Duodenal mucosa (tissue), 2 donors: ENCODE data around the gene TM9SF4.

Experiments
- H3K27ac ChIP-seq: one replicate; pipeline ENCODE4 v1.7.0; 2013; ENCODE audit warnings: low read depth, low read length
- H3K27me3 ChIP-seq, 2 donors: one replicate each; pipeline ENCODE4 v1.7.0; 2013; ENCODE audit warnings: low read length in 2 of 2, control low read depth in 1 of 2; ENCODE audit not compliant: insufficient read depth in 2 of 2, control insufficient read depth in 1 of 2
- H3K36me3 ChIP-seq, 2 donors: one replicate each; pipeline ENCODE4 v1.7.0; 2013; ENCODE audit warnings: low read length in 2 of 2, control low read depth in 1 of 2; ENCODE audit not compliant: insufficient read depth in 2 of 2, control insufficient read depth in 1 of 2
- H3K4me1 ChIP-seq, 2 donors: one replicate each; pipeline ENCODE4 v1.7.0; 2013; ENCODE audit warnings: low read length in 2 of 2, control low read depth in 1 of 2; ENCODE audit not compliant: insufficient read depth in 2 of 2, control insufficient read depth in 1 of 2
- H3K4me3 ChIP-seq, 2 donors: one replicate each; pipeline ENCODE4 v1.7.0; 2013; ENCODE audit warnings: low read length in 2 of 2, low read depth in 1 of 2
- H3K9ac ChIP-seq, 2 donors: one replicate each; pipeline ENCODE4 v1.7.0; 2013; ENCODE audit warnings: low read length in 2 of 2, low read depth in 1 of 2
- H3K9me3 ChIP-seq, 2 donors: one replicate each; pipeline ENCODE4 v1.7.0; 2013; ENCODE audit warnings: low read length in 2 of 2, control low read depth in 1 of 2; ENCODE audit not compliant: control insufficient read depth in 1 of 2

Gene TM9SF4

GRCh38 chr20:32213870-32214269 is 104.4 kb downstream of the TM9SF4 start:
- H3K9me3 ChIP-seq, result no peaks in the 10 kb centered on the region
- H3K27ac ChIP-seq, result no peak overlapping the region
- no peak overlapping the region for H3K4me3 ChIP-seq
- no peak overlapping the region for H3K9ac ChIP-seq
- H3K4me1 ChIP-seq, result peaks cover 43 to 48% of the 10 kb centered on the region in 2 donors
- no peaks in the 10 kb centered on the region for H3K27me3 ChIP-seq
- H3K36me3 ChIP-seq, result peaks cover 25 to 41% of the 10 kb centered on the region in 2 donors

DNA sequence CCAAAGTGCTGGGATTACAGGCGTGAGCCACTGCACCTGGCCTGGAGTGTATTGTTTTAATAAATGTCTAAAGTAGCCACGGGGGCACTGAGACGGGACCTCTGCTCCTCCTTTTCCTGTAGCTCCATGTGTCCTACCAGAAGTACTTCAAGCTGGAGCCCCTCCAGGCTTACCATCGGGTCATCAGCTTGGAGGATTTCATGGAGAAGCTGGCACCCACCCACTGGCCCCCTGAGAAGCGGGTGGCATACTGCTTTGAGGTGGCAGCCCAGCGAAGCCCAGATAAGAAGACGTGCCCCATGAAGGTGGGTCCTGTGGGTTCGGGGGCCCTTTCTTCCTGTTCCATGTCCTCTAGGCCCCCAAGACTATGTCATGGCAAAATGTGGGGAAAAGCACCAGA is 105.6 kb downstream of the TM9SF4 start:
- Histone ChIP-seq H3K4me1 (peaks cover 30 to 36% of the 10 kb centered on the region in 2 donors), H3K9me3 (no peaks in the 10 kb centered on the region), H3K36me3 (peaks cover 33 to 46% of the 10 kb centered on the region in 2 donors), H3K27me3 (no peaks in the 10 kb centered on the region), H3K4me3 (no peak overlapping the region), H3K9ac (no peak overlapping the region), H3K27ac (no peak overlapping the region)

- H3K27ac ChIP-seq, result no peak overlapping the region
- H3K9me3 ChIP-seq, result no peaks in the 10 kb centered on the region
- H3K36me3 ChIP-seq, result peaks cover 34 to 45% of the 10 kb centered on the region in 2 donors
Observed at GRCh38 chr20:32215729-32216128, 106.2 kb downstream of the TM9SF4 start.

GRCh38 chr20:32216179-32217142 is 106.9 kb downstream of the TM9SF4 start:
- peak overlapping the region; percentile 60 for H3K27ac ChIP-seq
- H3K27me3 ChIP-seq, result no peaks in the 10 kb centered on the region
- H3K4me1 ChIP-seq, result peaks cover 30% of the 10 kb centered on the region in 2 donors
- no peaks in the 10 kb centered on the region for H3K9me3 ChIP-seq
- peaks cover 36 to 49% of the 10 kb centered on the region in 2 donors for H3K36me3 ChIP-seq
- no peak overlapping the region for H3K4me3 ChIP-seq
- peak overlapping the region; percentile 33 to 34 for H3K9ac ChIP-seq

More at GRCh38 chr20:32215729-32216128, 106.2 kb downstream of the TM9SF4 start:
- no peak overlapping the region for H3K4me3 ChIP-seq
- H3K27me3 ChIP-seq, result no peaks in the 10 kb centered on the region
- peak overlapping the region in 1 of 2 donors; percentile 33 for H3K9ac ChIP-seq
- H3K4me1 ChIP-seq, result peaks cover 30% of the 10 kb centered on the region in 2 donors
